OCI-LY1 (cell line): ENCODE measurements around the gene CYB5R3.
"Not testable (repeated sequence)": the region's sequence is repeated elsewhere in the genome, so short reads cannot be mapped to it uniquely, and the experiment has no call there.

ENCODE experiments used
- H2AFZ ChIP-seq: fragments of 200-600 bp; sonication (generic), shearing (Covaris generic); 2 replicates; pipeline ENCODE4 v1.6.0; 2014; ENCODE audit warnings: antibody characterized with exemption, mild to moderate bottlenecking, low read length
- H3F3A ChIP-seq: fragments of 200-600 bp; sonication (generic), shearing (Covaris generic); 2 replicates; pipeline ENCODE4 v1.6.0; 2014; ENCODE audit warnings: mild to moderate bottlenecking, antibody characterized with exemption, low read length, moderate library complexity; ENCODE audit not compliant: insufficient read depth
- H3K27ac ChIP-seq: fragments of 200-600 bp; sonication (generic); 2 replicates; pipeline ENCODE4 v1.5.1; 2014; ENCODE audit warnings: low read length, mixed run types, mild to moderate bottlenecking, low read depth; ENCODE audit not compliant: poor library complexity, severe bottlenecking
- H3K27me3 ChIP-seq: fragments of 200-600 bp; sonication (generic); 2 replicates; pipeline ENCODE4 v1.6.0; 2014; ENCODE audit warnings: antibody characterized with exemption, mild to moderate bottlenecking, low read length, moderate library complexity; ENCODE audit not compliant: insufficient read depth
- H3K36me3 ChIP-seq: fragments of 200-600 bp; sonication (generic); 2 replicates; pipeline ENCODE4 v1.6.1; 2014; ENCODE audit warnings: mild to moderate bottlenecking, antibody characterized with exemption, low read length, moderate library complexity, mixed read lengths; ENCODE audit not compliant: insufficient read depth
- H3K4me1 ChIP-seq: fragments of 200-600 bp; sonication (generic); 2 replicates; pipeline ENCODE4 v1.5.1; 2014; ENCODE audit warnings: mild to moderate bottlenecking, low read length, moderate library complexity; ENCODE audit not compliant: insufficient read depth, severe bottlenecking
- H3K4me2 ChIP-seq: fragments of 200-600 bp; sonication (generic), shearing (Covaris generic); 2 replicates; pipeline ENCODE4 v1.6.1; 2014; ENCODE audit warnings: low read length
- H3K4me3 ChIP-seq: fragments of 200-600 bp; sonication (generic); 2 replicates; pipeline ENCODE4 v1.5.1; 2014; ENCODE audit warnings: low read length, low read depth, mild to moderate bottlenecking, mixed read lengths; ENCODE audit not compliant: poor library complexity, severe bottlenecking
- H3K79me2 ChIP-seq: fragments of 200-600 bp; shearing (Covaris generic); 2 replicates; pipeline ENCODE4 v1.6.1; 2016; ENCODE audit warnings: mixed run types, low read length, mixed read lengths; ENCODE audit not compliant: insufficient read depth
- H3K9ac ChIP-seq: fragments of 200-600 bp; sonication (generic), shearing (Covaris generic); 2 replicates; pipeline ENCODE4 v1.6.1; 2014; ENCODE audit warnings: mild to moderate bottlenecking, low read length, mixed read lengths
- H3K9me2 ChIP-seq: fragments of 200-600 bp; sonication (generic), shearing (Covaris generic); 2 replicates; pipeline ENCODE4 v1.6.1; 2014; ENCODE audit warnings: low read depth, mild to moderate bottlenecking, low read length, mixed read lengths
- H3K9me3 ChIP-seq: fragments of 200-600 bp; shearing (Covaris generic); 2 replicates; pipeline ENCODE4 v1.6.1; 2014; ENCODE audit warnings: low read length, mixed read lengths
- H4K20me1 ChIP-seq: fragments of 200-600 bp; sonication (generic), shearing (Covaris generic); 2 replicates; pipeline ENCODE4 v1.6.0; 2016; ENCODE audit warnings: mild to moderate bottlenecking, low read length; ENCODE audit not compliant: insufficient read depth

CYB5R3 gene

DNA sequence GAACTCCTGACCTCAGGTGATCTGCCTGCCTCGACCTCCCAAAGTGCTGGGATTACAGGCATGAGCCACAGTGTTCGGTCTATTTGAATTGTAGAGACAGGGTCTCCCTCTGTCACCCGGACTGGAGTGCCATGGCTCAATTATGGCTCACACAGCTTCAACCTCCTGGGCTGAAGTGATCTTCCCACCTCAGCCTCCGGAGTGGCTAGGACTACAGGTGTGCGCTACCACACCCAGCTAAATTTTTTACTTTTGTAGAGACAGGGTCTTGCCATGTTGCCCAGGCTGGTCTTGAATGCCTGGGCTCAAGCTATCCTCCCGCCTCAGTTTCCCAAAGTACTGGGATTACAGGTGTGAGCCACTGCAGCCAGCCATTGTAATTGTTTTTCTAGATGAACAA lies 81.2 kb downstream of the CYB5R3 start:
- not testable (repeated sequence) for H2AFZ ChIP-seq, H3K9me3 ChIP-seq, H3K9me2 ChIP-seq, H3K4me3 ChIP-seq, H3K4me2 ChIP-seq, H3F3A ChIP-seq, H3K4me1 ChIP-seq, H3K27me3 ChIP-seq, H3K9ac ChIP-seq, H4K20me1 ChIP-seq, H3K79me2 ChIP-seq, H3K27ac ChIP-seq
- peaks cover 42% of the 10 kb centered on the region for H3K36me3 ChIP-seq
